Brain microvascular endothelial cell (primary cell): ENCODE data around the gene SVOPL.
A peak's percentile ranks its signal among the peaks of the same experiment; 100 is the strongest.
"Not testable (repeated sequence)": the region's sequence is repeated elsewhere in the genome, so short reads cannot be mapped to it uniquely, and the experiment has no call there.

Experiments used
- DNase-seq: peaks from one replicate; pipeline ENCODE4 v3.0.0-alpha.2; 2020
- H3K27ac ChIP-seq: fragments of 250-450 bp; sonication (Bioruptor Pico); 2 replicates; pipeline ENCODE4 v1.5.1; 2020; ENCODE audit warnings: mild to moderate bottlenecking, moderate library complexity
- H3K27me3 ChIP-seq: fragments of 250-450 bp; sonication (Bioruptor Pico); replicated peaks from 2 replicates; pipeline ENCODE4 v1.5.1; 2020; ENCODE audit warnings: mild to moderate bottlenecking
- H3K36me3 ChIP-seq: fragments of 250-450 bp; sonication (Bioruptor Pico); replicated peaks from 2 replicates; pipeline ENCODE4 v1.5.1; 2020; ENCODE audit warnings: mild to moderate bottlenecking
- H3K4me3 ChIP-seq: 2 replicates; pipeline ENCODE4 v1.5.1; 2011; ENCODE audit warnings: low read depth, mild to moderate bottlenecking, control low read depth, low read length, moderate library complexity
- CTCF ChIP-seq: IDR thresholded peaks from 2 replicates; pipeline ENCODE4 v1.5.1; 2011; ENCODE audit warnings: low read depth, mild to moderate bottlenecking, moderate library complexity, low read length, control low read depth, inconsistent platforms; ENCODE audit errors: missing control alignments
- in situ Hi-C: cut with HindIII; loops from 2 replicates; pipeline ENCODE4 v1.10.0; 2017; ENCODE audit warnings: low sequenced_read_pairs, low pct_ligation_motif_present

SVOPL gene

GRCh38 chr7:138741453-138741735 lies 40.2 kb upstream of the SVOPL start:
- no peak for DNase-seq
- H3K27me3 ChIP-seq: no peaks in the 10 kb centered on the region
- no peaks in the 10 kb centered on the region for H3K36me3 ChIP-seq
- no peak overlapping the region for H3K4me3 ChIP-seq
- no peak for TF ChIP-seq CTCF
- no peak overlapping the region for H3K27ac ChIP-seq
- in situ Hi-C loops: no loop called here

- DNase-seq: no peak
- H3K27me3 ChIP-seq: no peaks in the 10 kb centered on the region
- H3K36me3 ChIP-seq: no peaks in the 10 kb centered on the region
- no peak overlapping the region for H3K27ac ChIP-seq
- no peak for TF ChIP-seq CTCF
- in situ Hi-C loops: no loop called here
- no peak overlapping the region for H3K4me3 ChIP-seq
These were observed 38.7 kb upstream of the SVOPL start for GRCh38 chr7:138739859-138740258.

- TF ChIP-seq CTCF: peak; percentile 97
- Histone ChIP-seq H3K4me3 (no peak overlapping the region), H3K36me3 (no peaks in the 10 kb centered on the region), H3K27ac (no peak overlapping the region), H3K27me3 (no peaks in the 10 kb centered on the region)
- in situ Hi-C loops: no loop called here
- peak; percentile 91 for DNase-seq
These were observed 37.6 kb upstream of the SVOPL start for GRCh38 chr7:138738551-138739335.

GRCh38 chr7:138738114-138738513 lies 37.0 kb upstream of the SVOPL start:
- no peak overlapping the region for H3K4me3 ChIP-seq
- no peaks in the 10 kb centered on the region for H3K27me3 ChIP-seq
- no peak for DNase-seq
- TF ChIP-seq CTCF: no peak
- no peak overlapping the region for H3K27ac ChIP-seq
- no peaks in the 10 kb centered on the region for H3K36me3 ChIP-seq
- in situ Hi-C loops: no loop called here

- no peak for DNase-seq
- H3K27ac ChIP-seq: no peak overlapping the region
- in situ Hi-C loops: no loop called here
These were observed 34.2 kb upstream of the SVOPL start for GRCh38 chr7:138735399-138735798.

GRCh38 chr7:138731733-138732132 lies 30.6 kb upstream of the SVOPL start:
- in situ Hi-C loops, H3K27me3 ChIP-seq, H3K4me3 ChIP-seq, H3K36me3 ChIP-seq, H3K27ac ChIP-seq, DNase-seq: not testable (repeated sequence)

More at GRCh38 chr7:138735399-138735798, 34.2 kb upstream of the SVOPL start:
- Histone ChIP-seq H3K36me3 (no peaks in the 10 kb centered on the region), H3K27me3 (no peaks in the 10 kb centered on the region), H3K4me3 (no peak overlapping the region)
- TF ChIP-seq CTCF: no peak
